Hepatic stellate cell (primary cell): ENCODE data around the gene RAD51.

Experiments
- DNase-seq: peaks from one replicate; pipeline ENCODE4 v3.0.0; 2011; ENCODE audit warnings: low spot score

RAD51 gene

GRCh38 chr15:40722354-40722753 is 27.4 kb downstream of the RAD51 start:
- no peak for DNase-seq

- DNase-seq = no peak
These were observed 28.0 kb downstream of the RAD51 start for GRCh38 chr15:40722934-40723333.

- no peak for DNase-seq
These were observed 28.9 kb downstream of the RAD51 start for GRCh38 chr15:40723919-40724318.

- DNase-seq = no peak
These were observed 36.1 kb downstream of the RAD51 start for GRCh38 chr15:40731034-40731433.

GRCh38 chr15:40736575-40736974 is 41.6 kb downstream of the RAD51 start:
- no peak for DNase-seq

GRCh38 chr15:40737048-40737447 is 42.1 kb downstream of the RAD51 start:
- no peak for DNase-seq

- DNase-seq = no peak
These were observed 44.1 kb downstream of the RAD51 start for GRCh38 chr15:40739047-40739446.

- no peak for DNase-seq
These were observed 44.9 kb downstream of the RAD51 start for GRCh38 chr15:40739854-40740253.

- DNase-seq = no peak
These were observed 48.5 kb downstream of the RAD51 start for GRCh38 chr15:40743485-40743901.

GRCh38 chr15:40743921-40744814 is 49.2 kb downstream of the RAD51 start:
- peak; percentile 23 for DNase-seq

GRCh38 chr15:40744815-40745152 is 49.8 kb downstream of the RAD51 start:
- no peak for DNase-seq

- DNase-seq = no peak
These were observed 52.0 kb downstream of the RAD51 start for GRCh38 chr15:40746916-40747418.

GRCh38 chr15:40747685-40748631 is 53.0 kb downstream of the RAD51 start:
- DNase-seq = no peak

GRCh38 chr15:40749151-40749630 is 54.2 kb downstream of the RAD51 start:
- no peak for DNase-seq

- no peak for DNase-seq
These were observed 55.9 kb downstream of the RAD51 start for GRCh38 chr15:40750885-40751284.

- no peak for DNase-seq
These were observed 56.8 kb downstream of the RAD51 start for GRCh38 chr15:40751745-40752144.

- DNase-seq = no peak
These were observed 59.6 kb downstream of the RAD51 start for GRCh38 chr15:40754574-40754882.

- peak; percentile 90 for DNase-seq
These were observed 60.2 kb downstream of the RAD51 start, which contains the start of gene RMDN3 for GRCh38 chr15:40754883-40755811. RMDN3 (minus strand) TSS chr15:40755254; CDS start chr15:40754783, 471 bp downstream.

- DNase-seq = no peak
These were observed 60.8 kb downstream of the RAD51 start for GRCh38 chr15:40755812-40756208.

- DNase-seq = no peak
These were observed 62.0 kb downstream of the RAD51 start for GRCh38 chr15:40756938-40757337.

- no peak for DNase-seq
These were observed 65.0 kb downstream of the RAD51 start for GRCh38 chr15:40759961-40760360.
